ENCODE measurements around the gene C1RL. TPM values are rescaled to one million over a fixed set of nuclear protein-coding genes. Genes with fewer than 3 reads are reported as not detected.

C1RL gene
- total and polyA plus RNA-seq, 7 donors = 2.7 to 17.0 (median 14.6) TPM

- WGBS, 3 donors = 74 to 75% (median 74%) methylated on average over 12 of the region's 12 CpGs
- no peaks in the 10 kb centered on the region for H3K36me3 ChIP-seq (ENCODE audit: insufficient read depth in 1 of 2, low read depth in 1 of 2)
- intact Hi-C loops (cut with DNase I) = no loop called here
- ATAC-seq (no peak), DNase-seq (no peak)
- H3K27me3 ChIP-seq (ENCODE audit: insufficient read depth in 3 of 3, low read length in 2 of 3) = no peaks in the 10 kb centered on the region
- no peaks in the 10 kb centered on the region for H3K9me3 ChIP-seq
- no peak for TF ChIP-seq CTCF (IDR thresholded peaks at IDR 0.05)
- no peak overlapping the region for H3K27ac ChIP-seq
- no peaks in the 10 kb centered on the region for H3K4me1 ChIP-seq
- H3K4me3 ChIP-seq = no peak overlapping the region
These were observed 46.0 kb upstream of the C1RL start for GRCh38 chr12:7154901-7155470.

- H3K4me1 ChIP-seq = no peaks in the 10 kb centered on the region
- H3K9me3 ChIP-seq = no peaks in the 10 kb centered on the region
- intact Hi-C loops (cut with DNase I) = no loop called here
- 83 to 91% (median 84%) methylated on average over 6 of the region's 6 CpGs for WGBS, 3 donors
- ATAC-seq (no peak), DNase-seq (no peak)
- no peak overlapping the region for H3K4me3 ChIP-seq
- no peaks in the 10 kb centered on the region for H3K27me3 ChIP-seq (ENCODE audit: insufficient read depth in 3 of 3, low read length in 2 of 3)
- no peak for TF ChIP-seq CTCF (IDR thresholded peaks at IDR 0.05)
- no peaks in the 10 kb centered on the region for H3K36me3 ChIP-seq (ENCODE audit: insufficient read depth in 1 of 2, low read depth in 1 of 2)
- H3K27ac ChIP-seq = no peak overlapping the region
These were observed 45.0 kb upstream of the C1RL start for GRCh38 chr12:7154042-7154441.

GRCh38 chr12:7152818-7153217, 43.8 kb upstream of the C1RL start:
- 78 to 85% (median 80%) methylated on average over 4 of the region's 4 CpGs for whole genome bisulfite sequencing, 3 donors
- Histone ChIP-seq H3K4me1 (no peaks in the 10 kb centered on the region), H3K27ac (no peak overlapping the region), H3K36me3 (ENCODE audit: insufficient read depth in 1 of 2, low read depth in 1 of 2) (no peaks in the 10 kb centered on the region), H3K27me3 (ENCODE audit: insufficient read depth in 3 of 3, low read length in 2 of 3) (no peaks in the 10 kb centered on the region), H3K9me3 (no peaks in the 10 kb centered on the region), H3K4me3 (no peak overlapping the region)
- DNase-seq = no peak
- intact Hi-C loops (cut with DNase I) = no loop called here
- no peak for ATAC-seq
- TF ChIP-seq CTCF (IDR thresholded peaks at IDR 0.05) = no peak

GRCh38 chr12:7151532-7151931, 42.5 kb upstream of the C1RL start:
- Histone ChIP-seq H3K27me3 (ENCODE audit: insufficient read depth in 3 of 3, low read length in 2 of 3) (no peaks in the 10 kb centered on the region), H3K9me3 (no peaks in the 10 kb centered on the region), H3K36me3 (ENCODE audit: insufficient read depth in 1 of 2, low read depth in 1 of 2) (no peaks in the 10 kb centered on the region), H3K27ac (no peak overlapping the region), H3K4me3 (no peak overlapping the region), H3K4me1 (no peaks in the 10 kb centered on the region)
- intact Hi-C loops (cut with DNase I) = no loop called here
- WGBS, 3 donors = 61 to 87% (median 65%) methylated on average over 6 of the region's 6 CpGs
- TF ChIP-seq CTCF (IDR thresholded peaks at IDR 0.05) = no peak
- ATAC-seq (no peak), DNase-seq (no peak)

GRCh38 chr12:7150841-7151240, 41.8 kb upstream of the C1RL start:
- H3K36me3 ChIP-seq (ENCODE audit: insufficient read depth in 1 of 2, low read depth in 1 of 2) = no peaks in the 10 kb centered on the region
- intact Hi-C loops (cut with DNase I) = no loop called here
- no peak for ATAC-seq

More at GRCh38 chr12:7150841-7151240, 41.8 kb upstream of the C1RL start:
- no peaks in the 10 kb centered on the region for H3K4me1 ChIP-seq
- H3K4me3 ChIP-seq = no peak overlapping the region
- WGBS, 3 donors = 91 to 96% (median 95%) methylated on average over 5 to 6 of the region's 6 CpGs
- no peak for TF ChIP-seq CTCF (IDR thresholded peaks at IDR 0.05)
- H3K27me3 ChIP-seq (ENCODE audit: insufficient read depth in 3 of 3, low read length in 2 of 3) = no peaks in the 10 kb centered on the region
- no peaks in the 10 kb centered on the region for H3K9me3 ChIP-seq
- H3K27ac ChIP-seq = no peak overlapping the region
- no peak for DNase-seq
